HG02870 (cell line): ENCODE results near the gene PDE8A.
"Not testable (repeated sequence)": the region's sequence is repeated elsewhere in the genome, so short reads cannot be mapped to it uniquely, and the experiment has no call there.

Experiments
- ATAC-seq: cut with Tn5 transposase; IDR thresholded peaks from one replicate; pipeline ENCODE4 v1.9.1; 2021; ENCODE audit warnings: mild to moderate bottlenecking, moderate library complexity; ENCODE audit not compliant: unreplicated experiment

Gene PDE8A

DNA sequence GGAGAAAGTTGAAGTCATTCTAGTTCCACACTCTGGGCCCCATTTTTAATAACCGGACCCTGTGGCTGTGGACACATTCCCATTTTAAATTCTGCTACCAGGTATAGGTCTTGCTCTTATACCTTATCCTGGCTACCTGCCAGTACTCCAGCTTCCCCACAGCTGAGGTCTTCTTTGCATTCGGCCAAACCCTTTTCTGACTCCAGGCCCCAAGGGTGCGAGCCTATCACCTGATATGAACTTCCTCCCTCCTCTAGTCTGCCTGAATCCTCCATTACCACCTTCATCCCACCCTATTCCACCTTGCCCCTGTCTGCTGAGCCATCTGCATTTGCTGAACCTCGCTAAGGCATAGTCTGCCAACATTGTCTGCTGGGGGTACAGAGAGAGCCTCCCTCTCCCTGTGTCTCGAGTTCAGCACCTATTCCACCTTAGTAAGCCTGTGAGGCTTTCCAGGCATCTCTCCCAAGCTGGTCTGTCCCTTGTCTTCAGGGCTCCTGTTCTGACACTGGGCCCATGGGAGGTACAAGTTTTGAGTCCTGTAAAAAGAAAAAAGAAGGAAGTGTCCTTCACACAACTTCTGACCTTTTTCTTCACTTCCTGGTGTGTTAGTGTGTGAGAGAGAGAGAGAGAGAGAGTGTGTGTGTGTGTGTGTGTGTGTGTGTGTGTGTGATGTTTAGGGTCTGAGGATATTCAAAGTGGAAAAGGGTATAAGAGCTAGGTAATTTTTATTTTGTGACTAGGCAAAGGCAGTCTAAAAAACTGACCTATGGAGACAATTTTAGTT lies 27.0 kb downstream of the PDE8A start:
- ATAC-seq, result no peak

DNA sequence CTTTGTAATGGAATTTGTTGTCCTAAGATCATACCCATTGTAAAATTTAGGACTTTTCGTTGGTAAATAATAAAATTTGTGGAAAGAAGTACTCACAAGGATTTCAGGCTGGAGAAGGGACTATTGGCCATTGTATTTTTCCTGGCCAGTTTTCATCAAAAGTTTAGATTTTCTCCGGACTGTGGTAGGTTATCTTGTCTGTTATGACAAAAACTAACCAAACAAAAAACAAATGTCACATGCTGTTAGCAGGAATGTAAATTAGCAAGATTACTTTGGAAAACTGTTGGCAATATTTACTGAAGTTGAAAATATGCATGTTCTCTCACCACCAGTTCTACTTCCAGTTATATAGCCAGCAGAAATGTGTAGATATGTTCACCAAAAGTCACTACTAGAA lies 27.8 kb downstream of the PDE8A start:
- ATAC-seq, result no peak

DNA sequence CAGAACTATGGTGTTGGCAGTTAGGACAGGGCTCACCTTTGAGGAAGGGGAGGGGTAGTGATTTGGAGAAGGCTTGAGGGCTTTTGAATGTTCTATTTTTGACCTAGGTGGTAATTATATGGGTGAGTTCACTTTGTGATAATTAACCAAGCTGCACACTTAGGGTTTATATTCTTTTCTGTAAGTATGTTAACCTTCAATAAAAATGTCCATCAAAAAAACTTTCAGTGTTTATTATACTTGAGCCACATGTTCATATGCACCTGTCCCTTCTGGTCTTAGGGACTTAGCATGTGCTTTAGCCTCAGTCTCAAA lies 28.4 kb downstream of the PDE8A start:
- ATAC-seq, result no peak

DNA sequence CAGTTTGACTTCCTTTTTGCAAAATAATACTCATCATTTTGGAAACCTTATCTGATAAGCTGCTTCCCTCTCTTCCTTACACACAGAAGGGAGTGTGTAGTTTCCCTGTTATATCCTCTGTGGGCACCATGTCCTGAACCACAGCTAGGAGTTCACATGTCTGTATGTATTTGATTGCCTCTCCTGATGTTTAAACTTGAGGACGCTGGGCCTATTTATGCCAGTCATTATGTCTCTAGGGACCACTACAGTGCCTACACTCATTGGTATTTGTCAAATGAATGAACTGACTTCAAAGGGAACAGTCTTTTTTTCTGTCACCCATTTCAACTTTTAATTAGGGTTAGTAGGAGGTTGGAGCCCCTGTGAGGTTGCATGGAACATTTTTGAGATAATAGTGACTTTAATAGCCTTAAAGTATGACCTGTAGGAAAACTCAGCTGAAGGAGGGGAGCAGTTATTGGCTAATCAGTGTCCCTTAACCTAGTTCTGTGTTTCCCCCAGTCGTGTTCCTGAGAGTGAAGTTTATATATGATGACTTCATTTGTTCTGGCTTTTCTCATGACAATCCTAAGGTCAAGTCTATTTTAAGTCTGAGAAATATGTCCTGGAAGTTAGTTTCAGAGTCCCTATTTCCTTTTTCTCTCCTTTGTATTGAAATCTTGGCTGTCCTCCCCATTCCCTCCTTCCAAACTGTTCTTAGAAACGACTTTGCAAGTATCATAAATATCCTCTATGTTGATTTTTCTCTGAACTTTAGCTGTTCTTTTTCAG lies 28.9 kb downstream of the PDE8A start:
- no peak for ATAC-seq

DNA sequence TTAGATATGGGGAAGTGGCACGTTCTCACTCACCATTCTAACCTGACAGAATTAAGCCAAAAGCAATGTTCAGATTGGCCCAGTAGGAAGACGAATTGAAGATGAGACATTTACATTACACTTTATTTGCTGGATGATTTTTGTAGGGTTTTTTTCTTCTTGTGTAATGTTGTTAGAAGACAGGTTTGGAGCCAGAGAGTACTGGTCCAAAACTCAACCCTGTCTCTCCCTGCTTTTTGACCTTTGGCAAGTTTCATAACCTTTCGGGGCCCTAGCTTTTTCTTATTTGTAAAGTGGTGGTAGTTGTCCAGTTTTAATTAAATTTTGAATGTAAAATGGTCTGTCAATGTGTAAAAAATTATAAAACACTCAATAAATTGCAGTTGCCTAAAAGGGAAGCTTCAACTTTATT lies 29.5 kb downstream of the PDE8A start:
- no peak for ATAC-seq

DNA sequence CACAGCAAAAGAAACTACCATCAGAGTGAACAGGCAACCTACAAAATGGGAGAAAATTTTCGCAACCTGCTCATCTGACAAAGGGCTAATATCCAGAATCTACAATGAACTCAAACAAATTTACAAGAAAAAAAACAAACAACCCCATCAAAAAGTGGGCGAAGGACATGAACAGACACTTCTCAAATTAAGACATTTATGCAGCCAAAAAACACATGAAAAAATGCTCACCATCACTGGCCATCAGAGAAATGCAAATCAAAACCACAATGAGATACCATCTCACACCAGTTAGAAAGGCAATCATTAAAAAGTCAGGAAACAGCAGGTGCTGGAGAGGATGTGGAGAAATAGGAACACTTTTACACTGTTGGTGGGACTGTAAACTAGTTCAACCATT lies 30.1 kb downstream of the PDE8A start:
- not testable (repeated sequence) for ATAC-seq

DNA sequence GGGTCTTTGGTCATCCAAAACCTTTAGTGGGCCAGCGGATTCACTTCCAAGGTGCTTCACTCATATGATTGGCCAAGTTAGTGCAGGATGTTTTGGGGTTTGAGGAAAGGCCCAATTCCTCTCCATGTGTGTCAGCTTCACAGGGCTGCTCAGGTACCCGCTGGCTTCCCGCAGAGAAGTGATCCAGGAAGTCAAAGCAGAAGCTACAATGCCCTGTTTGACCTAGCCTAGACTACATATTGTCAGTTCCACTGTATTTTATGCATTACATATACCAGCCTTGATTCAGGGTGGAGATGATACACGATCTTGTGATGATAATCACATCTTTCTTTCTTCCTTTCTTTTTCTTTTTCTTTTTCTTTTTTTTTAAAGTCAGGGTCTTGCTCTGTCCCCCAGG lies 32.1 kb downstream of the PDE8A start:
- ATAC-seq, result no peak

DNA sequence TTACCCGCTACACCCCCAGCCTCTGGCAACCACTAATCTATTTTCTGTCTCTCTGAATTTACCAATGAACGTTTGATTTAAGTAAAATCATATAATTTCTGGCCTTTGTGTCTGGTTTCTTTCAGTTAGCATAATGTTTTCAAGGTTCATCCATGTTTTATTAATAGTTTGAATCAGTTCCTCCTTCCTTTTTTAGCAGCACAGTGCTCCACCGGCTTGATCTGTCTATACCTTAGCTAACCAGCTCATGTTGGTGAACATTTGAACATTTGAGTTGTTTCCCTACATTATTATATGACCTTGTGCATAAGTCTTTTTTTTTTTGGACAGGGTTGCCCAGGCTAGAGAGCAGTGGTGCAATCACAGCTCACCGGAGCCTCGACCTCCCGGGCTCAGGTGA lies 33.3 kb downstream of the PDE8A start:
- no peak for ATAC-seq

DNA sequence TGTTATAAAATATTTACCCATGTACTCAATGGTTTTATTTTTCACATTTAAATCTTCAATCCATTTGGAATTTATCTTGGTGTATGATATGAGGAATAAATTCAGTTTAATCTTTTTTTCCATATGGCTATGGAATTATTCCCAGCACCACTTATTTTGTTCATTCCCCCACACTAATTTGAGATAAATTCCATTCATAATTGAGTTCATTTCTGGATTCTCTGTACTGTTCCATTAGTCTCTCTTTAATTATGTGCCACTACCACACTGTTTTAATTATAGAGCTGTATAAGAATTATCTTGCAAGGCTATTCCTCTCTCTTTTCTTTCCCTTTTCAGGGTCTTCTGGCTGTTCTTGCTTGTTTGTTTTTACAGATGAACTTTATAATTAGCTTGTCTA lies 34.6 kb downstream of the PDE8A start:
- ATAC-seq, result no peak

DNA sequence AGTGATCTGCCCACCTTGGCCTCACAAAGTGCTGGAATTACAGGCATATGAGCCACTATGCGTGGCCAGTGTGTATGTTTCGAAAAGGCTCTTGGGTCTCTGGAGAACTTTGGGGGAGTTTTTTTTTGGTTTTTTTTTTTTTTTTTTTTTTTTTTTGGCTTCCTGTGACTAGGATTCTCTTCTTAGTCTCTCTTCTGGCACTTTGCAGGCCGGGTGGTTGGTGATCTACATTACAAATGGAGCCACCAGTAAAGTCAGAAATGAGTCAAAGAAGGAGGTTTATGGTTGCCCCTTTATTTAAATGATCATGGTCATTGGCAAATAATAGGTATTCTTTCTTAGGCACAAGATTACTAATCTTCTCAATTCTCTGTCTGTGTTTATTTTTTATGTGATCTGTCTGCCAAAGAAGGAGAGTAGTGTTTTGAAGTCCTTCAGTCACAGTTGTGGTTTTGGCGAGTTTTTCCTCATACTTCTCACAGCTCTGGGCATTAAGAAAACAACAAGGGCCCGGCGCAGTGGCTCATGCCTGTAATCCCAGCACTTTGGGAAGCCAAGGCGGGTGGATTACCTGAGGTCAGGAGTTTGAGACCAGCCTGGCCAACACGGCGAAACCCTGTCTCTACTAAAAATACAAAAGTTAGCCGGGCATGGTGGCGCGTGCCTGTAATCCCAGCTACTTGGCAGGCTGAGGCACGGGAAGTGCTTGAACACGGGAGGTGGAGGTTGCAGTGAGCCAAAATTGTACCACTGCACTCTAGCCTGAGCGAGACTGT lies 38.3 kb downstream of the PDE8A start:
- ATAC-seq, result peak; percentile 50

DNA sequence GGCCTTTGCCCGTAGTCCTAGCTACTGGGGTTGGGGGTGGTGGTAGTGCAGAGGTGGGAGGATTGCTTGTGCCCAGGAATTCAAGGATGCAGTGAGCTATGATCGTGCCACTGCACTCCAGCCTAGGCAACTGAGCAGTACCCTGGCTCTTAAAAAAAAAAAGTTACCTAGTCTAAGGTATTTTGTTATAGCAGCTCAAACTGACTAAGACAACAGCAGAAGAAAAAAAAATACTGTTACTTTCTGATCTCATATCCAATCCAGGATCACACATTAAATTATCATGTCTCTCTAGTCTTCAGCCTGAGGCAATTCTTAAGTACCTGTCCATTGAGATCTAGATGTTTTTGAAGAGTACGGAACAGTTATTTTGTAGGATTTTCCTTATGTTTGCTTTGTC lies 39.8 kb downstream of the PDE8A start:
- ATAC-seq, result no peak

DNA sequence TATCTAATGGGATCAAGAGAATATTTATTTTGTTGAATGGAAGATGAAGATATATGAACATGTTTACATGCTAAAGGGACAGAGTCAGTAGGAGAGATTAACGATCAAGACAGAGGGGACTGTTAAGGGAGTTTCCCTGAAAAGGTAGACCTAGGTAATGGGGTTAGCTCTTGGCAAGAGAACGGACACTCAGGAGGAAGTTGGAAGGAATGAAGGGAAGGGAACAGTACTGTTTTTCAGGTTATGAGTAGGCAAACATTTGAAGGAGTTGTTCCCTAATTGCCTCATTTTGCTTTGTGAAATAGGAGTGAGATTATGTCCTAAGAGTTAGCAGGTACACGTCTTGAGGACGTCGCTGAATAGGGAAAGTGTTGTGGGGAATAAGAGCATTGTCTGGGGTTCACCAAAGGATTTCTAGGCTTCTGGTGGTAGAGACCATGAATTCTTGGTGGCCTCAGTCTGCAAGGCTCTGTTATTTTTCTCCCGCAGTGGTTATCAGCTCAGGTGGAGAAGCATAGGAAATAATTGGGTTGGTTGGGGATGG lies 41.3 kb downstream of the PDE8A start:
- no peak for ATAC-seq

DNA sequence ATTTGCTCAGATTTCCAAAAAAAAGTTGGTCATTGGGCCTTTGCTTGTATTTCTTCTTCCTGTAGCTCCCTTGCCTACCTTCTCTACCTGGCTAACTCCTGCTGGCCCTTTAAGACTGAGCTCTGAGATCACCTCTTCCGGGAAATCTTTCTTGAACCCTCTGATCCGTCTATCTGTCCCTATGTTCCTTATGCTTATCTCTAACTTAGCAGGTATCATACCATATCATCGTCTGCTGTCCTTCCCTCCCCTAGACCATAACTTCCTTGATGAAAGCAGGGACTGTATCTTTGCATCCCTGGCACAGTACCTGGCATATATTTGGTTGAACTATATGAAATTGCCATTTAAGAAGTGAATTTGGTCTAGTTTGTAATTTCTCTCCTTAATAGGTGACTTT lies 42.3 kb downstream of the PDE8A start:
- no peak for ATAC-seq

DNA sequence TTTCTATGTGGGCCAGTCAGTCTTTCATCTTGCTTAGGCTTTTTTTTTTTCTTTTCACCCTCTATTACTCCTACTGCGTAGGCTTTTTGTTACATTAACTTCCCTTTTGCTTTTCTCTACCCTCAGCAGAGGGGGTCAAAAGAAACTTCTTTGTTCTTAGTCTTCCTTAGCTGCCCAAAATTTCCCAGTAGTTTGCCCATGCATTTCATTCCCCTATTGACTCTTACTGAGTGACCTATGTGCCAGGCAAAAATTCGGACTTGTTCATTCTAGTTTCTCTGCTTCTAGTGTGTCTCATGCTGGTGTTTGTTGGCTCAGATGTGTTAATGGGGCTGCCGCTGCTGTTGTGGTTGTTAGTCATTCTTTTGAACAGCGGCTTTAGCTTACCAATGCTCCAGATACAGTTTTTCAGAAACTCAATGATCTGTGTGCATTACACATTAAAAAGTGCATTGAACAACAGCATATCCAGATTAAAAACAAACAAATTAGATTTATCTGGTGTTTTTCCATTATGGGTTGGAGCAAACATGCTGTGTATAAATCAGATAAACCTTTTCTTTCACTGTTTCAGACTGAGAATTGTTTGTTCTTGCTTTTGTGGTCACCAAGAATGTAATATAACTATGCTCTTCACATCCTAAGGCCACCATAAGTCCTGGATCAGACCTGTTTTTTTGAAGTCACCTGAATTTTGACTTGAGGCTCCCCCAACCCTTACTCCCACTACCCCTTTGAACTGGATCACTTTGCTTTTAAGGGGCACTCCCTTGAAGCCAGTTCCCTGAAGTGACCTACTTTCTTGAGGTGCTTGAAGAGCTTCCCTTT lies 43.1 kb downstream of the PDE8A start:
- no peak for ATAC-seq

DNA sequence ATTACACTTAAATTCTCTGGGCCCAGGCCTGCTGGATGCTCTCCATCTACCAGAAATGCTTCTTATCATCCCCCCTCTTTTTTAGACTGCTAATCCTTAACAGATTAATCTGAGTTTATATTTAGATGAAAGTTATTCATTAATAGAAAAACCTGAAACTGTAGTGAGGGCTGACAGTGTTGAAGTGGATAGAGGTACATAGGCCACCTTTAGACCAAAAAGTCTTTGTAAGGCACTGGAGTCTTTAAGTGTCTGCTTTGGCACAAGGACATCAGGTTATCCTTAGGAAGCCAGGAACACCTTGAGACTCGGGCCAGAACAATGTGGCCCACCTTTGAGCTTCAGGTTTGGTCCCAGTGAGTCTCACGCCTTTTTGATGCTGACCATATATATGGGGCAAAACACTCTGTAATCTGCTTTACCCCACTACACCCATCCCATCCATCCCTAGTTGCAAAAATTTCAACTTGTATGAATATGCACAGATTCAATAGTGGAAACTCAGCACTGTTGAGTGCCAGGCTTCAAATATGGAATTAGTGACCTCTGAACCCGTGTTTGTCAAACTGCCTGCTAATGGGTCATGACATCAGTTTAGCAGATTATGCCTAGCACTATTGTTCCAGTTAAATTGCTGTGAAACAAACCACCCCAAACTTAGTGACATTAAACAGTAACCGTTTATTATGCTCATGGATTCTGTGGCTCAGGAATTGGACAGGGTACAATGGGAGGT lies 44.0 kb downstream of the PDE8A start:
- no peak for ATAC-seq

DNA sequence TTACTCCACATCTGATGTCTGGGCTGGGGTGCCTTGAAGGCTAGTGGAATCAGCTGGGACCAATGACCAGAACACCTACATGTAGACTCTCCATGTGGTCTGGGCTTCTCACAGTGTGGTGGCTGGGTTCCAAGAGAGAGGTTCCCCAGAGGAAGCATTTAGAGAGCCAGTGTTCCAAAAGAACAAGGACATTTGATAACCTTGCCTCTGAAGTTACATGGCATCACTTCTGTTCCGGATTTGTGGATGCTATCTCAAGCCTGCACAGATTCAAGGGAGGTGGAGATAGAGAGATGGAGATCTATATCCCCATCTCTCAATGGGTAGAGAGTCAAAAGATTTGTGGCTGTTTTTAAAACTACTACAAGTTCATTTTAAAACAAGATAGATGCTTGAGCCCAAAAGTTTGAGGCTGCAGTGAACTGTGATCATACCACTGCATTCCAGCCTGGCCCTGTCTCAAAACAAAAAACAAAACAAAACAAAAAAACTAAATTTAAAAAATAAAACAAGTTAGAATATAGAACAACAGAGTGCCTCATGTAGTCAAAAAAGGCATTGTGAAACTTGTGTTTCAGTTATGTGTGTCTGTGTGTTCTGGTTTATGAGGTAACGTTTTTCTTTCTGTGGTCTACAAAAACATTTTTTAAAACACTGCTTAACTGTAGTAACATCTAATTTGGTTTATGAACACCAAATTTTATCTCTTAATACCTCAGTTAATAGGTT lies 44.8 kb downstream of the PDE8A start:
- peak; percentile 49 for ATAC-seq

DNA sequence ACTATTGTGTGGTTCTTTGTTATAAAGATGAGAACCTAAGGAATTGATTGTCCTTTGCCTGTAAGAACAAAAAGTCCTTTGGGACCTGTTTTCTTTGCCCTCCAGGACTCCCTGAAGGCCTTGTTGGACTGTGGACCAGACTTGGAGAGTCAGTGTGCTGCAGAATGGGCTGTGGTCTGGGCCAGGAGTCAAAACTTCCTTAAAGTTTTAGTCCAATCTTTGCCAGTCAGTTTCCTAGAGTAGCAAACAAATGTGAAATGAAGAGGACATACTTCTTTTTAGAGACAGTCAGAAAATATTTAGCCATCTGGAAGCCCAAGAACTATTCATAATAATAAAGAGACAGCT lies 45.4 kb downstream of the PDE8A start:
- ATAC-seq, result no peak

DNA sequence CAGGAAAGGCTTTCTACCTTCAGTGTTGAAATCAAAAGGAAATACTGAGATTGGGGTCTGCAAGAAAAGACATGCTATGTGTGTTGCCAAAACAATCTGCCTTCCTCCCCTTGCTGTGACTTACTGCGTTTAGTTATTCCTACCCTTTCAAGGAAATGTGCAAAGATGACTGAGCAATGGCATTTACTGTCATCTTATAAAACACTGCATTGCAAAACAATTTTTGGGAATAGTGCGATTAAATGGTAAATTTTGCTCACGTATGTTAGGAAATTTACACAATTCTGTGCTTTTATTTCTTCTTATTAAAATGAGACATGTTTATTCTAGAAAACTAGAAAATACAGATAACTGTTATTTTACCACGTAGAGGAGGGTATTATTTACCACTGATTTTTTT lies 45.8 kb downstream of the PDE8A start:
- no peak for ATAC-seq

DNA sequence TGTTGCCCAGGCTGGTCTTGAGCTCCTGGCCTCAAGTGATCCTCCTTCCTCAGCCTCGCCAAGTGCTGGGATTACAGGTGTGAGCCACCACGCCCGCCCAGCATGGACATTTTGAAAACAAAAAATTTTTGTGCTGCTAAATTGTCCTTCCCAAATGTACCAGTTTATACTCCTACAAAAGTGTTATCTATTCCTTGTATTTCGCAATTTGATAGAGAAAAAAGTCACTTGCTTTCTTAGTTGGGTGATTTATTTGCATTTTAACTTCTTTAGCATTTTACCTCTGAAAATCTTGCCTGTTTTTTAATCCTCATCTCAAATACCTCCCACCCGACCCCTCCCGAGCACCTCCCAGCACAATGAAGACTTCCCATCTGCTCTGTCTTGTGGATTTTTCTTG lies 46.8 kb downstream of the PDE8A start:
- no peak for ATAC-seq
